Astrocyte (in vitro differentiated cells and primary cell): ENCODE results near the gene CMSS1. TPM values are rescaled to one million over a fixed set of nuclear protein-coding genes. Genes with fewer than 3 reads are reported as not detected.

Source experiments
- DNase-seq: peaks from one replicate; pipeline ENCODE4 v3.0.0-alpha.2; 2010; ENCODE audit warnings: low read depth
- FAIRE-seq: peaks from 2 replicates; lab custom pipeline; 2011; peaks lifted over from hg19 to GRCh38; lab: Jason Lieb, UNC
- H2AFZ ChIP-seq: 2 replicates; pipeline ENCODE4 v1.6.0; 2012; ENCODE audit warnings: low read depth, low read length, inconsistent platforms
- H3K27ac ChIP-seq: 2 replicates; pipeline ENCODE4 v1.5.1; 2011; ENCODE audit warnings: low read depth, low read length, inconsistent platforms
- H3K27me3 ChIP-seq: 2 replicates; pipeline ENCODE4 v1.6.0; 2011; ENCODE audit warnings: low read length, inconsistent platforms; ENCODE audit not compliant: insufficient read depth
- H3K36me3 ChIP-seq: 2 replicates; pipeline ENCODE4 v1.5.1; 2011; ENCODE audit warnings: low read length, inconsistent platforms; ENCODE audit not compliant: insufficient read depth
- H3K4me1 ChIP-seq: 2 replicates; pipeline ENCODE4 v1.5.1; 2011; ENCODE audit warnings: low read length, inconsistent platforms; ENCODE audit not compliant: insufficient read depth
- H3K4me2 ChIP-seq: 2 replicates; pipeline ENCODE4 v1.6.0; 2012; ENCODE audit warnings: low read length, inconsistent platforms
- H3K4me3 ChIP-seq: 2 replicates; pipeline ENCODE4 v1.5.1; 2011; ENCODE audit warnings: low read depth, mild to moderate bottlenecking, low read length, inconsistent platforms; ENCODE audit not compliant: insufficient read depth
- H3K79me2 ChIP-seq: 2 replicates; pipeline ENCODE4 v1.6.0; 2012; ENCODE audit warnings: mild to moderate bottlenecking, low read length, inconsistent platforms; ENCODE audit not compliant: insufficient read depth
- H3K9ac ChIP-seq: 2 replicates; pipeline ENCODE4 v1.6.0; 2012; ENCODE audit warnings: mild to moderate bottlenecking, low read length, inconsistent platforms
- H3K9me3 ChIP-seq: 2 replicates; pipeline ENCODE4 v1.5.1; 2012; ENCODE audit warnings: low read depth, mild to moderate bottlenecking, low read length, inconsistent platforms; ENCODE audit not compliant: insufficient read depth
- H4K20me1 ChIP-seq: 2 replicates; pipeline ENCODE4 v1.6.0; 2012; ENCODE audit warnings: low read length, inconsistent platforms; ENCODE audit not compliant: insufficient read depth
- H3K27ac Mint-ChIP-seq: one replicate; pipeline ENCODE4 v1.8.0; 2021; ENCODE audit warnings: mild to moderate bottlenecking, mixed read lengths; ENCODE audit not compliant: unreplicated experiment
- H3K27me3 Mint-ChIP-seq: one replicate; pipeline ENCODE4 v1.8.0; 2021; ENCODE audit warnings: low read depth, mixed read lengths; ENCODE audit not compliant: unreplicated experiment
- H3K36me3 Mint-ChIP-seq: one replicate; pipeline ENCODE4 v1.8.0; 2021; ENCODE audit warnings: low read depth, mixed read lengths; ENCODE audit not compliant: unreplicated experiment
- H3K4me1 Mint-ChIP-seq: one replicate; pipeline ENCODE4 v1.8.0; 2021; ENCODE audit warnings: low read depth, mixed read lengths; ENCODE audit not compliant: unreplicated experiment
- H3K4me3 Mint-ChIP-seq: one replicate; pipeline ENCODE4 v1.8.0; 2021; ENCODE audit warnings: mild to moderate bottlenecking, moderate library complexity, mixed read lengths; ENCODE audit not compliant: unreplicated experiment
- H3K9me3 Mint-ChIP-seq: one replicate; pipeline ENCODE4 v1.8.0; 2021; ENCODE audit warnings: mild to moderate bottlenecking, mixed read lengths; ENCODE audit not compliant: unreplicated experiment
- EZH2 ChIP-seq: IDR thresholded peaks from 2 replicates; pipeline ENCODE4 v1.6.1; 2012; ENCODE audit warnings: mild to moderate bottlenecking, low read length, inconsistent platforms; ENCODE audit not compliant: insufficient read depth
- total RNA-seq: library from RNA; stranded (reverse); gene quantifications from 2 replicates; pipeline ENCODE4 v1.2.1, GENCODE V29; 2021
- TF ChIP-seq, protein P1 (sequence below): IDR thresholded peaks from 2 replicates; pipeline ENCODE4 v1.5.1; 2011; ENCODE audit warnings: low read depth, mild to moderate bottlenecking, inconsistent platforms, low read length, moderate library complexity; ENCODE audit not compliant: insufficient read depth

CMSS1 gene
- total RNA-seq, 1 donor from 2014 or later, result 12.5 TPM

DNA sequence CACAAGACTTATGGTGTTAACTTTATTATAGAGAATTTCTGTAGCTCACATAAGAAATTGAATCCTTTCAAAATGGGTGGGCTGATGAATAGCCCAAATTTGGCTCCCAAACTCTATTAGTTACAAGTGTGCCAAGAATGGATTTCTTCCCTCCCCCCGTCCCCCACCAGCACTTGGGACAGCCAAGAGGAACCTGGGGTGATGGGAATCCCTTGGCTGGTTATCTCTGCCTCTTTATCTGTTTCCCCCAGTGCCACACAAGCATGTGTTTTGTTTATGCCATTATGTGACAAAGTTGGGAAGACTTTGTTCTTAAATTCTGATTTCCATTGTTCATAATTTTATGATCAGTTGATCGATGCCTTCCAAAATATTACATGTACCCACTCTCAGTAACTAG lies 28.3 kb downstream of the CMSS1 start:
- Histone ChIP-seq H2AFZ (no peak overlapping the region), H4K20me1 (peaks cover 34% of the 10 kb centered on the region), H3K4me3 (no peak overlapping the region), H3K27me3 (no peaks in the 10 kb centered on the region), H3K9ac (no peak overlapping the region), H3K27ac (no peak overlapping the region), H3K36me3 (peaks cover 32% of the 10 kb centered on the region), H3K79me2 (peaks cover 43% of the 10 kb centered on the region), H3K4me2 (no peak overlapping the region), H3K4me1 (peaks cover 7% of the 10 kb centered on the region), H3K9me3 (no peaks in the 10 kb centered on the region)
- Mint-ChIP-seq H3K27ac (peak overlapping the region; percentile 85), H3K27me3 (no peaks in the 10 kb centered on the region), H3K36me3 (peaks cover 6% of the 10 kb centered on the region), H3K4me3 (no peak overlapping the region), H3K4me1 (peaks cover 20% of the 10 kb centered on the region), H3K9me3 (no peaks in the 10 kb centered on the region)
- FAIRE-seq (no peak), DNase-seq (no peak)
- TF ChIP-seq EZH2, result no peak
- TF ChIP-seq, protein P1, sequence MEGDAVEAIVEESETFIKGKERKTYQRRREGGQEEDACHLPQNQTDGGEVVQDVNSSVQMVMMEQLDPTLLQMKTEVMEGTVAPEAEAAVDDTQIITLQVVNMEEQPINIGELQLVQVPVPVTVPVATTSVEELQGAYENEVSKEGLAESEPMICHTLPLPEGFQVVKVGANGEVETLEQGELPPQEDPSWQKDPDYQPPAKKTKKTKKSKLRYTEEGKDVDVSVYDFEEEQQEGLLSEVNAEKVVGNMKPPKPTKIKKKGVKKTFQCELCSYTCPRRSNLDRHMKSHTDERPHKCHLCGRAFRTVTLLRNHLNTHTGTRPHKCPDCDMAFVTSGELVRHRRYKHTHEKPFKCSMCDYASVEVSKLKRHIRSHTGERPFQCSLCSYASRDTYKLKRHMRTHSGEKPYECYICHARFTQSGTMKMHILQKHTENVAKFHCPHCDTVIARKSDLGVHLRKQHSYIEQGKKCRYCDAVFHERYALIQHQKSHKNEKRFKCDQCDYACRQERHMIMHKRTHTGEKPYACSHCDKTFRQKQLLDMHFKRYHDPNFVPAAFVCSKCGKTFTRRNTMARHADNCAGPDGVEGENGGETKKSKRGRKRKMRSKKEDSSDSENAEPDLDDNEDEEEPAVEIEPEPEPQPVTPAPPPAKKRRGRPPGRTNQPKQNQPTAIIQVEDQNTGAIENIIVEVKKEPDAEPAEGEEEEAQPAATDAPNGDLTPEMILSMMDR, result no peak

DNA sequence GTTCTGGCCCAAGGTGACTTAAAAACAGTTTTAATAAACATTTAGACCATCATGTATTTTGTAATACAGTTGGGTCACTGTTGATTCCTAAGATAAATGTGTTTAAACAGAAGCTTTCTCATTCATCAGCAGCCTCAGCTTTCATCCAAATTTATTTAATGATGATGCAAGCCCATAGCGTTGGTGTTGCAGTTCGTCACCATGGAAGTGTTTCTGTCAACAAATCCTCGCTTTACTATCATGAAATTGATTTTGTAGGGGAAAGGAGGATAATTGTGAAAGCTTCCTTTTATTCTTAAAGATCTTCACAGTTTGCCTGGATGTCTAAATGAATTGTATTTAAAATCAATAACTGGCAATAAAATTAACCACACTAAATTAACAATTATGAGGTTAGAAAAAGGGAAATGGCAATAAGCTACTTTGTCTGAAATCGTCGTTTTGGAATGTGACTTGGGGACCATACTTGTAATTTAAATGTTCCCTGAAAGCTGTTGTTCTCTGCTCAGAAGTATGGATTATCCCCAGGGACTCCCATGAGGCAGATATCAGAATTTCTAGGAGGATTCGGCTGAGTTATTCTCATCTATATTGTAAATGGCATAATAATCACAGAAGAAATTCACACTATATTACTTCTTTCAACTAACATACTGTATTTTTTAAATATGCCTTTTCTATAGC lies 29.0 kb downstream of the CMSS1 start:
- Mint-ChIP-seq H3K4me3 (peak overlapping the region; percentile 24), H3K27me3 (no peaks in the 10 kb centered on the region), H3K4me1 (peaks cover 20% of the 10 kb centered on the region), H3K36me3 (peaks cover 7% of the 10 kb centered on the region), H3K9me3 (no peaks in the 10 kb centered on the region), H3K27ac (peak overlapping the region; percentile 85)
- Histone ChIP-seq H3K9ac (no peak overlapping the region), H2AFZ (no peak overlapping the region), H3K27me3 (no peaks in the 10 kb centered on the region), H3K36me3 (peaks cover 33% of the 10 kb centered on the region), H3K9me3 (no peaks in the 10 kb centered on the region), H4K20me1 (peaks cover 34% of the 10 kb centered on the region), H3K79me2 (peaks cover 49% of the 10 kb centered on the region), H3K4me3 (no peak overlapping the region), H3K4me1 (peaks cover 7% of the 10 kb centered on the region), H3K4me2 (no peak overlapping the region), H3K27ac (no peak overlapping the region)
- TF ChIP-seq EZH2, result no peak
- peak; percentile 70 for DNase-seq
- FAIRE-seq, result no peak

DNA sequence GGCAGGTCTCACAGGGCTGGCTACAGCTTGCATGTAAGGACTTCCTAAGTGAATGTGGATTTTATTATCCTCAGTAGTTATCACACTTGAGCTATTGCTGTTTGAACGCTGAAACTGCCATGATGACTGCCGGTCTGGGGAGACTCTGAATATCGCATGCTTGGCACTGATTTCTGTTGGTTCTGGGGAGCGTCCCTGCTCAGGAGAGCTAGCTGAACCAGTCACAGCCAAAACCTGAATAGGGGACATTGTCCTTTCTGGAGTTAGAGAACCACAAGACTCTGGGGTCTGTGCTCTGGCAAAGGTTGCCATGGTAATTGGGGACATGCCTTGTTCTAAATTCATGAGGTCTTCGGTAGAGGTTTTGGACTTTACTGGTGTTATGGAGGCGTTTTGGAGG lies 30.8 kb downstream of the CMSS1 start:
- no peak for TF ChIP-seq EZH2
- TF ChIP-seq, protein P1, result no peak
- H3K4me3 Mint-ChIP-seq, result no peak overlapping the region
- Histone ChIP-seq H3K4me3 (no peak overlapping the region), H3K27me3 (no peaks in the 10 kb centered on the region), H3K36me3 (peaks cover 34% of the 10 kb centered on the region), H4K20me1 (peaks cover 43% of the 10 kb centered on the region), H3K9me3 (no peaks in the 10 kb centered on the region), H3K9ac (no peak overlapping the region), H3K27ac (no peak overlapping the region), H3K4me2 (no peak overlapping the region), H2AFZ (no peak overlapping the region), H3K79me2 (peaks cover 64% of the 10 kb centered on the region), H3K4me1 (peaks cover 10% of the 10 kb centered on the region)
- H3K4me1 Mint-ChIP-seq, result peaks cover 26% of the 10 kb centered on the region
- DNase-seq, result no peak
- peak overlapping the region; percentile 5 for H3K27ac Mint-ChIP-seq
- no peaks in the 10 kb centered on the region for H3K27me3 Mint-ChIP-seq
- FAIRE-seq, result no peak
- peaks cover 11% of the 10 kb centered on the region for H3K36me3 Mint-ChIP-seq
- H3K9me3 Mint-ChIP-seq, result no peaks in the 10 kb centered on the region
